GM10248 (cell line): Measurements from ENCODE around the gene RFXAP.
"Not testable (repeated sequence)": the region's sequence is repeated elsewhere in the genome, so short reads cannot be mapped to it uniquely, and the experiment has no call there.

ENCODE experiments used
- CTCF ChIA-PET: fragments of 300-600 bp; sonication (Branson Sonifier 250); formaldehyde crosslinking; extraction: SDS; loops from one replicate; lab custom pipeline; 2021; ENCODE audit warnings: antibody characterized with exemption; lab: Yijun Ruan, JAX
- POLR2A ChIA-PET: fragments of 350-650 bp; sonication (Branson Sonifier 250); formaldehyde crosslinking; extraction: SDS; loops from one replicate; lab custom pipeline; 2020; ENCODE audit warnings: antibody characterized with exemption; lab: Yijun Ruan, JAX
- DNase-seq: peaks from one replicate; pipeline ENCODE4 v3.0.0; 2012; ENCODE audit errors: extremely low spot score
- TF ChIP-seq, protein P1 (sequence below): IDR thresholded peaks from 2 replicates; pipeline ENCODE4 v1.5.1; 2012; ENCODE audit warnings: mild to moderate bottlenecking, low read depth; ENCODE audit errors: extremely low read depth, missing control alignments, control extremely low read depth

Gene RFXAP

DNA sequence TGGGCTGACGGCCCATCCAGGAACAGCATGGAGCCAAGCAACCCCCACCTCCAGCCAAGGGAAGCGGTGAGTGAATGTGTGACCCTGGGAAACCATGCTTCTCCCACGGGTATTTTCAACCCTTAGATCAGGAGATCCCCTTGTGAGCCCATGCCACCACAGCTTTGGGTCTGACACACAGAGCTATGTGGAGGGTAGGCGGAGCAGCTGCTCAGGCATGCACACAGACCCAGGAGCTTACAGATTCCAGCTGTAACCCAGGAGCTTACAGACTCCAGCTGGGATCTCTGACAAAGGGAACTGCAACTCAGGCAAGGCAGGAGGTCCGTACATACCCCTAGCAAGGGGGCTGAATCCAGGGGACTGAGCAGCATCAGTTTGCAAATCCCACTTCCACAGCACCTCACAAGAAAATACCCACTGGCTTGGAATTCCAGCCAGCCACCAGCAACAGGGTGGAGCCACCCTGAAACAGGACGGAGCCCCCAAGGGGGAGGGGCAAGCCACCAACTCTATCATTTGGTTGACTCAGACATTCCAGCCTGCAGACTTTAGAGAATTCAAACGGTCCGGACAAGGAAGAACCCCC is 40.8 kb upstream of the RFXAP start:
- POLR2A ChIA-PET, result no interaction called here

GRCh38 chr13:36783890-36784289 is 35.1 kb upstream of the RFXAP start:
- CTCF ChIA-PET, result no interaction called here
- no peak for DNase-seq
- POLR2A ChIA-PET, result no interaction called here
- TF ChIP-seq, protein P1, sequence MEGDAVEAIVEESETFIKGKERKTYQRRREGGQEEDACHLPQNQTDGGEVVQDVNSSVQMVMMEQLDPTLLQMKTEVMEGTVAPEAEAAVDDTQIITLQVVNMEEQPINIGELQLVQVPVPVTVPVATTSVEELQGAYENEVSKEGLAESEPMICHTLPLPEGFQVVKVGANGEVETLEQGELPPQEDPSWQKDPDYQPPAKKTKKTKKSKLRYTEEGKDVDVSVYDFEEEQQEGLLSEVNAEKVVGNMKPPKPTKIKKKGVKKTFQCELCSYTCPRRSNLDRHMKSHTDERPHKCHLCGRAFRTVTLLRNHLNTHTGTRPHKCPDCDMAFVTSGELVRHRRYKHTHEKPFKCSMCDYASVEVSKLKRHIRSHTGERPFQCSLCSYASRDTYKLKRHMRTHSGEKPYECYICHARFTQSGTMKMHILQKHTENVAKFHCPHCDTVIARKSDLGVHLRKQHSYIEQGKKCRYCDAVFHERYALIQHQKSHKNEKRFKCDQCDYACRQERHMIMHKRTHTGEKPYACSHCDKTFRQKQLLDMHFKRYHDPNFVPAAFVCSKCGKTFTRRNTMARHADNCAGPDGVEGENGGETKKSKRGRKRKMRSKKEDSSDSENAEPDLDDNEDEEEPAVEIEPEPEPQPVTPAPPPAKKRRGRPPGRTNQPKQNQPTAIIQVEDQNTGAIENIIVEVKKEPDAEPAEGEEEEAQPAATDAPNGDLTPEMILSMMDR, result no peak

More for the DNA sequence above, 40.8 kb upstream of the RFXAP start:
- DNase-seq, result no peak
- CTCF ChIA-PET, result no interaction called here
- TF ChIP-seq, protein P1, result no peak

DNA sequence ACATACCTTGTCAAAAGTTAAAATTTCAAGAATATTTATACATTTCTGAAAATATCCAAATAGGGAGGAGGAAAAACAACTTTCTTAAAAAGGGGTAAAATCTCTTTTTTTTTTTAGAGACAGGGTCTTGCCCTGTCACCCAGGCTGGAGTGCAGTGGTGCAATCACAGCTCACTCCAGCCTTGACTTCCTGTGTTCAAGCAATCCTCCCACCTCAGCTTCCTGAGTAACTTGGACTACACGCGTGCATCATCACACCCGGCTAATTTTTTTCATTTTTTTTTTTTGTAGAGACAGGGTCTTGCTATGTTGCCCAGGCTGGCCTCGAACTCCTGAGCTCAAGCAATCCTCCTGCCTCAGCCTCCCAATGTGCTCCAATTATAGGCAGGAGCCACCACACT is 32.8 kb upstream of the RFXAP start:
- CTCF ChIA-PET, POLR2A ChIA-PET, DNase-seq: not testable (repeated sequence)

GRCh38 chr13:36787181-36787580 is 31.8 kb upstream of the RFXAP start:
- no peak for DNase-seq
- ChIA-PET POLR2A (no interaction called here), CTCF (no interaction called here)
- TF ChIP-seq, protein P1, result no peak

DNA sequence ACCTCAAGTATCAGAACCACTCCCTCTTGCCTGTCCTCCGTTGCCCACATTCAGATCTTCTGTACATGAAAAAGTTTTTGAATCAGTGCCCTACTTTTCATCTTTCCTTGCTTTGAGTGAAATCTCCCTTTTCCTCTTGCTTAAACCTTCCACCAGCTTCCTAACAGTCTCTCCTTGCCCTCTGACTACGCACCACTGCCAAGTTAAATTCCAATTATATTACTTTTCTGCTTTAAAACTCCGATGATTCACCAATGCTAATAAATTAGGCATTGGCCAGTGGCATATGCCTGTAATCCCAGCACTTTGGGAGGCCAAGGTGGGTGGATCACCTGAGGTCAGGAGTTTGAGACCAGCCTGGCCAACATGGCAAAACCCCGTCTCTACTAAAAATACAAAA is 30.7 kb upstream of the RFXAP start:
- DNase-seq, result no peak
- CTCF ChIA-PET, result no interaction called here
- POLR2A ChIA-PET, result no interaction called here
- TF ChIP-seq, protein P1, result no peak

GRCh38 chr13:36789061-36789460 is 30.0 kb upstream of the RFXAP start:
- TF ChIP-seq, protein P1, result no peak
- ChIA-PET CTCF (no interaction called here), POLR2A (no interaction called here)
- no peak for DNase-seq

DNA sequence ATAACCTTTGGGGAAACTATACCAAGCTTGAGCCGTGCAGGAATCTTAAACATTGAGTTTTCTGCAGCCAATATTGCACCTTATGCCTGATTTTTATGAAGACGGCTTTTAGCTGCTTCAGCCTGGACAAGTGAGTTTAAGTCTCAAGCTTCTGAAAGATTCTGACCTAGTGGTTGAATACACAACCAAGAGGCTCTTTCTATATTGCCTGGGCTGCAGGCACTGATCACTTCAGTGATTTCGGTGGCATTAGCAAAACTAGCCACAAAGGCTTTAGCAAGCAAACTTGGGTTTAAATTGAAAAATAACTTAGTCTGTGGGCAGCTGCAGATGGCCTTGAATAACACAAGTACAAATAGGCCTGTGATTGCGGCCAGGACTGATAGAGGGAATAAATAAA is 29.3 kb upstream of the RFXAP start:
- DNase-seq, result no peak
- CTCF ChIA-PET, result no interaction called here
- TF ChIP-seq, protein P1, result no peak
- POLR2A ChIA-PET, result no interaction called here
